PC-3 (cell line): ENCODE results near the gene KIF25. TPM values are rescaled to one million over a fixed set of nuclear protein-coding genes. Genes with fewer than 3 reads are reported as not detected.

ENCODE experiments used
- ATAC-seq: fragments of 200-7000 bp; cut with Tn5 transposase; 2 replicates; pipeline ENCODE4 v1.9.1; 2020; ENCODE audit warnings: mild to moderate bottlenecking, moderate library complexity
- BruUV-seq: library from RNA; stranded (reverse); fragments of 400-500 nt; replicated peaks from 2 replicates; lab custom pipeline; 2021; lab: Mats Ljungman, UMichigan
- CTCF ChIA-PET: fragments of 300-600 bp; sonication (Branson Sonifier 250); formaldehyde crosslinking; loops from one replicate; lab custom pipeline; 2022; ENCODE audit warnings: antibody characterized with exemption; lab: Charles Lee
- POLR2A ChIA-PET: fragments of 300-600 bp; sonication (Branson Sonifier 250); formaldehyde crosslinking; loops from one replicate; lab custom pipeline; 2022; ENCODE audit warnings: antibody characterized with exemption; ENCODE audit not compliant: unreplicated experiment; lab: Charles Lee
- DNase-seq: peaks from one replicate; pipeline ENCODE4 v3.0.0-alpha.2; 2015
- H2AFZ ChIP-seq: fragments of 300-600 bp; sonication (generic); 2 replicates; pipeline ENCODE4 v1.6.0; 2016; ENCODE audit warnings: antibody characterized with exemption, low read length
- H3F3A ChIP-seq: fragments of 300-600 bp; sonication (generic); one replicate; pipeline ENCODE4 v1.6.0; 2017; ENCODE audit warnings: antibody characterized with exemption, low read length, control low read depth, mild to moderate bottlenecking; ENCODE audit not compliant: unreplicated experiment
- H3K27ac ChIP-seq: fragments of 300-600 bp; sonication (generic); 2 replicates; pipeline ENCODE4 v1.5.1; 2016; ENCODE audit warnings: mild to moderate bottlenecking, low read length
- H3K27me3 ChIP-seq: fragments of 300-600 bp; sonication (generic); 2 replicates; pipeline ENCODE4 v1.6.1; 2016; ENCODE audit warnings: low read length, mixed read lengths
- H3K36me3 ChIP-seq: fragments of 300-600 bp; sonication (generic); 2 replicates; pipeline ENCODE4 v1.6.1; 2016; ENCODE audit warnings: low read depth, mixed run types, low read length, mixed read lengths
- H3K4me1 ChIP-seq: fragments of 300-600 bp; sonication (generic); 2 replicates; pipeline ENCODE4 v1.5.1; 2016; ENCODE audit warnings: low read length; ENCODE audit not compliant: insufficient read depth
- H3K4me2 ChIP-seq: fragments of 300-600 bp; sonication (generic); 2 replicates; pipeline ENCODE4 v1.6.0; 2016; ENCODE audit warnings: low read length
- H3K4me3 ChIP-seq: fragments of 300-600 bp; sonication (generic); 2 replicates; pipeline ENCODE4 v1.5.1; 2016; ENCODE audit warnings: mild to moderate bottlenecking, low read length, mixed read lengths
- H3K79me2 ChIP-seq: fragments of 300-600 bp; sonication (generic); 2 replicates; pipeline ENCODE4 v1.6.1; 2017; ENCODE audit warnings: low read length, mixed read lengths
- H3K9ac ChIP-seq: fragments of 300-600 bp; sonication (generic); 2 replicates; pipeline ENCODE4 v1.6.0; 2016; ENCODE audit warnings: mild to moderate bottlenecking, low read length
- H3K9me2 ChIP-seq: fragments of 300-600 bp; sonication (generic); replicated peaks from 2 replicates; pipeline ENCODE4 v1.6.1; 2016; ENCODE audit warnings: mixed run types, low read length, mixed read lengths
- H3K9me3 ChIP-seq: fragments of 300-600 bp; sonication (generic); 2 replicates; pipeline ENCODE4 v1.6.1; 2016; ENCODE audit warnings: low read length, mixed read lengths
- H4K20me1 ChIP-seq: fragments of 300-600 bp; sonication (generic); 2 replicates; pipeline ENCODE4 v1.6.1; 2016; ENCODE audit warnings: low read length, mixed read lengths
- EZH2 ChIP-seq: fragments of 300-600 bp; sonication (generic); IDR thresholded peaks from one replicate; pipeline ENCODE4 v1.6.1; 2017; ENCODE audit warnings: antibody characterized with exemption, mild to moderate bottlenecking, low read length; ENCODE audit not compliant: unreplicated experiment
- EZH2phosphoT487 ChIP-seq: fragments of 300-600 bp; sonication (generic); IDR thresholded peaks from 2 replicates; pipeline ENCODE4 v1.6.1; 2018; ENCODE audit warnings: mild to moderate bottlenecking, antibody characterized with exemption, low read length, borderline replicate concordance
- intact Hi-C: fragments of 100-400 bp; cut with micrococcal nuclease; formaldehyde crosslinking; loops from 2 replicates; pipeline ENCODE4 v1.9.0; 2023
- total RNA-seq: library from RNA; depleted of rRNA; stranded (reverse); fragments of >200 nt; gene quantifications from 2 replicates; pipeline ENCODE4 v1.2.3, GENCODE V29; 2014
- TF ChIP-seq, protein P1 (sequence below): fragments of 300-600 bp; sonication (generic); conservative IDR thresholded peaks from 2 replicates; pipeline ENCODE4 v1.5.1; 2017; ENCODE audit warnings: antibody characterized with exemption, low read depth, mild to moderate bottlenecking, low read length

Gene KIF25
- total RNA-seq, 1 experiment from 2014 or later, result not detected

DNA sequence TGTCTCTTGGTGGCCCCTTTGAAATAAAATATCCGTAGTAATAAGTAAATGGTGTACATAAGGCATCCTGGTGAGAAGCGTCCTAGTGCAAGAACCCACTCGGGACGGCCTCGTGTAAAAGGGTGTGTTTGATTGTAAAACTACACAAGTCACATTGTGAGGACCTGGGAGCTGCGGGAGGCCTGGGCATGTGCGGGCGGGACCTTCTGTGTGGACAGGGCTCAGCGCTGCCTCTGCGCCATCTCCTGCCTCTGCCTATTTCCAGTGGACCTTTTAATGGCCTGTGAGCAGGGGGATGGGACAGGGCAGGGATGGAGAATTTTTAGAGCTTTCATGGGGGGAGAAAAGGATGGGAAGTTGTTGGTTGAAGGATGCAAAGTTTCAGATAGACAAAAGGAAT is 25.3 kb upstream of the KIF25 start:
- TF ChIP-seq EZH2 (no peak), EZH2phosphoT487 (no peak)
- TF ChIP-seq, protein P1, sequence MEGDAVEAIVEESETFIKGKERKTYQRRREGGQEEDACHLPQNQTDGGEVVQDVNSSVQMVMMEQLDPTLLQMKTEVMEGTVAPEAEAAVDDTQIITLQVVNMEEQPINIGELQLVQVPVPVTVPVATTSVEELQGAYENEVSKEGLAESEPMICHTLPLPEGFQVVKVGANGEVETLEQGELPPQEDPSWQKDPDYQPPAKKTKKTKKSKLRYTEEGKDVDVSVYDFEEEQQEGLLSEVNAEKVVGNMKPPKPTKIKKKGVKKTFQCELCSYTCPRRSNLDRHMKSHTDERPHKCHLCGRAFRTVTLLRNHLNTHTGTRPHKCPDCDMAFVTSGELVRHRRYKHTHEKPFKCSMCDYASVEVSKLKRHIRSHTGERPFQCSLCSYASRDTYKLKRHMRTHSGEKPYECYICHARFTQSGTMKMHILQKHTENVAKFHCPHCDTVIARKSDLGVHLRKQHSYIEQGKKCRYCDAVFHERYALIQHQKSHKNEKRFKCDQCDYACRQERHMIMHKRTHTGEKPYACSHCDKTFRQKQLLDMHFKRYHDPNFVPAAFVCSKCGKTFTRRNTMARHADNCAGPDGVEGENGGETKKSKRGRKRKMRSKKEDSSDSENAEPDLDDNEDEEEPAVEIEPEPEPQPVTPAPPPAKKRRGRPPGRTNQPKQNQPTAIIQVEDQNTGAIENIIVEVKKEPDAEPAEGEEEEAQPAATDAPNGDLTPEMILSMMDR, result no peak
- H3K4me2 ChIP-seq, result no peak overlapping the region
- no peak overlapping the region for H2AFZ ChIP-seq
- BruUV-seq, result no TSS peak
- H3K4me1 ChIP-seq, result peaks cover 10% of the 10 kb centered on the region; the same call in 1 of the 2 replicates
- ChIA-PET CTCF (no interaction called here), POLR2A (interaction anchor here (0.5 kb wide), 1 partner anchor 859 kb away, joined by 9 read pairs; no protein-coding TSS in a partner anchor)
- H3K9me3 ChIP-seq, result no peaks in the 10 kb centered on the region
- ATAC-seq (no peak), DNase-seq (no peak)
- H3K79me2 ChIP-seq, result no peaks in the 10 kb centered on the region
- intact Hi-C loops, result no loop called here
- H3K27me3 ChIP-seq, result no peaks in the 10 kb centered on the region
- H3K9me2 ChIP-seq, result no peaks in the 10 kb centered on the region
- no peak overlapping the region for H3K4me3 ChIP-seq
- no peaks in the 10 kb centered on the region for H4K20me1 ChIP-seq
- no peak overlapping the region for H3K27ac ChIP-seq
- H3K36me3 ChIP-seq, result no peaks in the 10 kb centered on the region; the same call in 1 of the 2 replicates
- H3K9ac ChIP-seq, result no peak overlapping the region
- no peaks in the 10 kb centered on the region for H3F3A ChIP-seq

DNA sequence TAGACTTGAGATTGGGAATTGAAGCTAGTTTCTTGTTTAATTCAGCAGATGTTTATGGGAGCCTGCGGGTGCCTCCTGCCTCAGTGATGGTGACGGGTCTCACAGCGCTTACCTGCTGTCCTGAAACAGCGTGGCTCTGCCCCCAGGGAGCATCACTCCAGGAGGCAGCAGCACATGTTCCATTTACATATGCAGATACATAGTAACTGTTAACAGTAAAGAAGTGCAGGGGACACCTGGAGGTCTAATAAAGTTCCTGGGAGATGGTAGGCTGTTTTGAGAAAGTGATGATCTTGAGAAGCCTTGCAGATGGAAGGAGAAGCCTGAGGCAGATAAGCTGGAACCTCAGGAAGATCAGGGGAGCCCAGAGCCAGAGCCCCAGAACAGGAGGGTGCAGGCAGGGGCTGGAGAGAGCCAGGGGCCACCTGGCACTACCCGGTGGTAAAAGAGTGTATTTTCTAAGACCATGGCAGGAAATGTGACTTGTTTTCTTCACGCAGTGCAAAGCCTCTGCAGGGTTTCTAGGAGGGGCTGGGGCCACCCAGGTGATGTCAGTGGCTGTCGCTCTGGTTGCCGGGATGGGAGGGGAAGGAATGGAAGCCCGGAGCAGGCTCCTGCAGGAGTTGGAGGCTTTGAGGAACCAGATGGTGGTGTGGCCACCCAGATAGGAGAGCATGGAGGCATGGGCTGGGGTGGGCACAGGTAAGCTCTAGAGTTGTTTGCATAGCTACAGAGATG is 24.2 kb upstream of the KIF25 start:
- Histone ChIP-seq H3K4me2 (no peak overlapping the region), H3K27ac (no peak overlapping the region), H3K9me2 (no peaks in the 10 kb centered on the region), H3K9me3 (no peaks in the 10 kb centered on the region), H4K20me1 (no peaks in the 10 kb centered on the region), H3K27me3 (no peaks in the 10 kb centered on the region), H3K4me1 (peaks cover 10% of the 10 kb centered on the region; the same call in 1 of the 2 replicates), H3F3A (no peaks in the 10 kb centered on the region), H2AFZ (no peak overlapping the region), H3K9ac (no peak overlapping the region), H3K4me3 (no peak overlapping the region), H3K79me2 (no peaks in the 10 kb centered on the region), H3K36me3 (no peaks in the 10 kb centered on the region; the same call in 1 of the 2 replicates)
- POLR2A ChIA-PET, result no interaction called here
- TF ChIP-seq, protein P1, result no peak
- TF ChIP-seq EZH2, result no peak
- ATAC-seq, result no peak
- no TSS peak for BruUV-seq
- intact Hi-C loops, result no loop called here
- DNase-seq, result no peak
- CTCF ChIA-PET, result no interaction called here

DNA sequence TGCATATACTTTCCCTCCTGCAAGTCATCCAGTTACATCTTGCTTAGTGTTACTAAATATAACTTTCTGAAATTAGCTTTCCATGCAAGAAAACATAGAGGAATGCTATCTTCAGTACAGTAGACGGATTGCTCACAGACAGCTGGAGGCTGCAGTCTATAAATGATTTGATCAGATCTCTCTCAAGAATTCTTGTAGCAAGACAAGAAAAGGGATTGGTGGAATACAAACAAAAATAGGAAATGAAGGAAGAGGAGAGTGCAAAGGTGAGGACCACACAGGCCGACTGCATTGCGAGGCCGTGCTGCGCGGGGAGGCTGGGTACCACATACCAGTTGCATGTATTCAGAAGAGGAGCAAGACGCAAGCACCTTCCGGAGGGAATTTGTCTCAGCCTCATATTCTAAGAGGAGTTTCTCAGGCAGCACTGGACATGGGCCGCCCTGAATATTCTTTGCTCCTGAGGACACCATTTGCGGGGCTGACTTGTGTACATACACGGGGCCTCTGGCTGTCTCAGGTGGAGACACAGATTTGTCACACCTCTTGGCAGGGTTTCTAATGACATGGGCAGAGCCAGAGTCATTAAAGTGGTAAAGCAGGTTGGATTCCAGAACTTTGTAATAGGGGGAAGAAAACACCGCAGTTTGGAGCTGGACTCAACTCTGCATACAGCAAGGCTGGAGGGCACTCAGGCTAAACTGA is 22.7 kb upstream of the KIF25 start:
- H3K36me3 ChIP-seq, result no peaks in the 10 kb centered on the region; the same call in 1 of the 2 replicates
- no peaks in the 10 kb centered on the region for H3F3A ChIP-seq
- no peak overlapping the region for H3K27ac ChIP-seq
- no peaks in the 10 kb centered on the region for H3K9me2 ChIP-seq
- H3K4me3 ChIP-seq, result no peak overlapping the region
- no peaks in the 10 kb centered on the region for H3K27me3 ChIP-seq
- H3K4me2 ChIP-seq, result no peak overlapping the region
- no peaks in the 10 kb centered on the region for H3K79me2 ChIP-seq
- intact Hi-C loops, result no loop called here
- peak; percentile 33; the same call in 1 of the 2 replicates for ATAC-seq
- ChIA-PET POLR2A (no interaction called here), CTCF (no interaction called here)
- no peak overlapping the region for H3K9ac ChIP-seq
- H4K20me1 ChIP-seq, result no peaks in the 10 kb centered on the region
- TF ChIP-seq EZH2 (no peak), EZH2phosphoT487 (no peak)
- TF ChIP-seq, protein P1, result no peak
- BruUV-seq, result no TSS peak
- H2AFZ ChIP-seq, result no peak overlapping the region
- peaks cover 10% of the 10 kb centered on the region; the same call in 1 of the 2 replicates for H3K4me1 ChIP-seq
- H3K9me3 ChIP-seq, result no peaks in the 10 kb centered on the region
- peak; percentile 65 for DNase-seq
